Stimulated activated CD8-positive, alpha-beta memory T cell treated with anti-CD3 and anti-CD28 coated beads, Interleukin-7, amount 100 ng/mL, for 4 hours (primary cell): ENCODE data around the gene CMTM8.
A peak's percentile ranks its signal among the peaks of the same experiment; 100 is the strongest.

Experiments
- DNase-seq, 2 donors: peaks; one replicate each; pipeline ENCODE4 v3.0.0-alpha.2; 2020; ENCODE audit warnings: low read depth in 2 of 2

CMTM8 gene

DNA sequence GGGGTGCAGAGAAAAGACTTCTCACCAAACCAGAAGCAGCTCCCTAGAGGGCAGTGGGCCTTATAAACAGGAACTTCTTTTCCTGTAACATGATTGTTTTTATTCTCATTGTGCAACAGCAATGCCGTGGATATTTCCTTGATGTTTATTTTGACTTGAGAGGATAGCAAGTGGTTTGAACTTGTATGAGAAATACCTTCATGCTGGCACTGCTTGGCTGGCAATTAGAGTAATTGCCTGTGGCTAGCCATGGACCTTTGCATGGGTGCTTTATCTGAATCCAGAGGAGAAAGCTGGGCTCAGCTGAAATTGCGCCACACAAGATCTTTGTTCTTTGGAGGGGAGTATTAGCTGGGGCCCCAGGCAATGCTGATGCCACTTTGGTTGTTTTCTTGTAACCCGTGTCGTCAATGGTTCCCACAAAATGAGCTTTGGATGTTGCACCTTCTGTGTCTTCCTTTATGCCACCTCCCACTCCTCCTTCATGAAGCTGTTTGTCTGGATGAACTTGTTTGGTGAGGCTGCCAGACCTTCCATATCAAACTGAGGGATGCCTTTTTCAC lies 37.9 kb downstream of the CMTM8 start:
- DNase-seq = no peak

- DNase-seq = no peak
Measured at GRCh38 chr3:32278714-32279113, 40.2 kb downstream of the CMTM8 start.

DNA sequence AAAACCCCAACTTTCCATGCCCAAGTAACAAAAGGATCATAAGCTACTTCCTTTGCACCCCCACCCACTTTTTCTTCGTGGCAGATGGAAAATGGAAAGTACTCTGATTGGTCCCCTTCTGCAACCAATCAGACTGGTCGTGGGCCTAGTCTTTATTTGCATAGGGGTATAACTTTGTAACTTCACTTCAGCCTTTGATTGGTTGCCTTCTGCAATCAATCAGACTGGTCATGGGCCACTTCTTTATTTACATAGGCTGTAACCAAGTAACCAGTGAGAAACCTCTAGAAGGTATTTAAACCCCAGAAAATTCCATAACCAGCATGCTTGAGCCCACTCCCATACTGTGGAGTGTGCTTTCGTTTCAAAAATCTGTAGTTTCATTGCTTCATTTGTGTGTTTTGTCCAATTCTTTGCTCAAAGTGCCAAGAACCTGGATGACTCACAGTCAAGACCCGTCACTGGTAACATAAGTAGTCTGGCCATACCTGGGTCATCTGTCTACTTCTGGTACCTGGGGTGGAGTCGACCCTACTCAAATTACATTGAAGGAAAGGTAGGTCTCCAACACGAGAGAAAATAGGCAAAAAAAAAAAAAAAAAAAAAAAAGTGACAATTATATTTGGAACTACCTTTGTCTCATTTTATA lies 41.9 kb downstream of the CMTM8 start:
- no peak for DNase-seq

DNA sequence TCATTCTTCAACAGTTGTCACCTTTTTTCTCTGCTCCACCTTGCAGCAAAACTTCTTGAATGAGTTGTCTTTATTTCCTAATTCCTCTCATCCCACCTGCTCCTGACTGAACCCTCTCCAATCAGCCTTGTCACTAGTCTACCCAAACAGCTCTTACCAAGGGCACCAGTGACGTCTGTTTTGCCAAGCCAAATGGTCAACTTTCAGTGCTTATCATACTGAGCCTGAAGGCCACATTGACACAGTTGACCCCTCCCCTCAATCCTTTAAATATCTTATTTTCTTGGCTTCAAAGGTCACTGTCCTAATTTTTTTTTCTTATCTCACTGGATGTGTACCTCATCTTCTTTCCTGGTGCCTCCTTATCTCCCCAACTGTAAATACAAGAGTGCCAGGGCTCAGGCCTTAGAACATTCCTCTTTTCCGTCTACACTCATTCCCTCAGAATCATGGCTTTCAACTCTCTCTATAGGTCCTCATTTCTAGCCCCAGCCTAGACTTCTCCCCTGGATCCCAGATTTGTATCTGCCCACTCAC lies 43.2 kb downstream of the CMTM8 start:
- DNase-seq = no peak

GRCh38 chr3:32282578-32283154 lies 44.2 kb downstream of the CMTM8 start:
- DNase-seq = no peak

DNA sequence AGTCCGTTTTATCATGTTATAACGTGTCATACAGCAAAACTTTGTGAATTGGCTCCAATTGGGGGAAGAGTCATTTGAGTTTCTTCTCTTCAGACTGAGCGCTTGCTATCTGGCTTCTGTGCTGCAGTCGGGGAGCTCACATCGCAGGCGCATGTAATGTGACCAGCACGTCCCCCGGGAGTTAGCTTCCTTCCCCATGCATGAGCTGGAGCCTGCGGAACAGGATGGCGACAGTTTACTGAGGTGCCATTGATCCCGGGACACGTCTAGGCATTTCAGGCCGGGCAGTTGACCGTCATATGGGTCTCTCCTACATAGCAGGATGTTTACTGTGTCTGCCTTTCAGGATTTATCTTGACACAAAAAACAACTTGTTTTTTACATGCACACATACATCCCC lies 44.8 kb downstream of the CMTM8 start:
- DNase-seq = no peak

GRCh38 chr3:32284443-32285212 lies 46.1 kb downstream of the CMTM8 start:
- no peak for DNase-seq

- DNase-seq = no peak
Measured at GRCh38 chr3:32285891-32286290, 47.4 kb downstream of the CMTM8 start.

GRCh38 chr3:32288819-32289218 lies 50.3 kb downstream of the CMTM8 start:
- no peak for DNase-seq

- no peak for DNase-seq
Measured at GRCh38 chr3:32290619-32291018, 52.1 kb downstream of the CMTM8 start.

DNA sequence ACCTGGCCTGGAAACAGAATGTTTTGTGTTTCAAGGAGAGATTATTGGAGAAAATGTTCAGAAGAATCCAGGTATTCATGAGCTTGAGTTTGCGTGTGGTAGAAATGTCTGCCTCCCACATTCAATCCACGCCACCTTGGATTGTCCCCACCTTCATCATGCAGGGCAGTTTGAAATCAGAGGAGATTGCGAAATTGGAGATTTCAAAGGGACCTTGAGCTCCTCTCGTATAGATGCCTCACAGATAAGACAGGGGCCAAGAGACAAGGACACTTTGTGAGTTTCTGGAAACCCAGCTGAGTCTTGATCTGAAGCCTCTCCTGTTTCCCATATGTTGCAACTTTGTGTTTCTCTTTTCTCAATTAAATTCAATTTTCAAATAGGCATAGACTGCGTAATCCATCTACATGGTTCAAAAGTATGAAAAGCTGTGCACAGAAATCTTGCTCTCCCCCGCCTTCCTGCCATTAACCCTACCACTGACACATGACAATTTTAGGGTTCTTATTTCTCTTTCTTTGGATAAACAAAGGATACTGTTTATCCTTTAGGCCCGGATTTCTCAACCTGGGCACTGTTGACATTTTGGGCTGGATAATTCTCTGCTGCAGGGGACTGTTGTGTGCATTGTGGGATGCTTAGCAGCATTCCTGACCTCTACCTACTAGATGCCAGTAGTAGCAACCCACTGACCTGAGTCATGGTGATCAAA lies 53.8 kb downstream of the CMTM8 start:
- DNase-seq = no peak

- DNase-seq = no peak
Measured at GRCh38 chr3:32293903-32294302, 55.4 kb downstream of the CMTM8 start.

- DNase-seq = peak; percentile 28 to 30
Measured at GRCh38 chr3:32296251-32297204, 58.0 kb downstream of the CMTM8 start.

DNA sequence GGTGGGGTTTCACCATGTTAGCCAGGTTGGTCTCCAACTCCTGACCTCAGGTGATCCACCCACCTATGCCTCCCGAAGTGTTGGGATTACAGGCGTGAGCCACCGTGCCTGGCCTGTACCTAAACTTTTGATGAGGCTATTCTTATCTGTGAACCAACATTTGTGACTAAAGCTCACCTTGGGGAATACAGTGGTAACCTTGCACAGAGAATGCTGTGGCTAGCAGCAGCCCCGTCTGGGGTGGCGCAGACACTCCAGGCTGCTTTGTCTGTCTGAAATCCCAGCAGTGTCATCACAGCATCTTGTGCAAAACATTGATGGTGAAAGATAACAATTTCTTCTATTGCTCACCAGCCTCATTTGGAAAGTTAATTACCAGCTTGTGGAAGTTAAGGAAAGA lies 58.9 kb downstream of the CMTM8 start:
- peak in 1 of 2 donors; percentile 17 for DNase-seq

- no peak for DNase-seq
Measured at GRCh38 chr3:32301426-32301825, 62.9 kb downstream of the CMTM8 start.

DNA sequence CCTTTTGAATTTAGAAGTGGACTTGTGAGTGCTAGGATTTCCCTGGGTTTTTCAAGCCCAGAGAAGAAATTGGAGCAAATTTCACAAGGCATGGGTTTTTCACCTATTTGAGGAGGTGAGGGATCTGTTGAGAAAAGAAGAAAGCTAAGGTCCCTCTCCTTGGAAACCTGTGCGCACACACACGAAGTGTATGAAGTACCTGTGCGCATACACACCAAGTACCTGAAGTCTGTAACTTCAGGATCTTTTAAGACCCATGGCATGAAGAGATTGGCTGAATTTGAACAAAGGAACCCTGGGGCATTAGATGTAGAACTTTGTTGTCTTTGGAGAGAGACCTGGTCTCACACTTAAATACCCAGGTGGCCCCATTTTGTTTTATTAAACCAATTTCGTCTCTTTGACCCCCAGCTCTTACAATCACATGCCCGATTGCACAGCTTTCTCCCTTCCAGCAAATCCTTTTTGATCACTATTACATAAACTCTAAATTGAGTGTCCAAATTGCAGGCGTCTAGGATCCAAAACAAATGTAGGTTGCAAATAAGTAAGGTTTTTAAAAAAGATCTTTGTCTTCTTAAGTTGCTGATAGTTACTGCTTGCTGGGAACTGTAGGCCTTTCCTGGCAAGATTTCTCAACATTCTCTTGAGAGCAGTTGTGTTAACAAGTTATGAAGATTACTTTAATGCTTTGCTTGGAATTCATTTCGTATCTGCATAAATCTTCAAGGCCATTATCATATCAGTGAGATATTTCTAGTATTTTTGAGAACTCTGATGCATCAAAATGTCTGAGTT lies 64.3 kb downstream of the CMTM8 start:
- no peak for DNase-seq

GRCh38 chr3:32303399-32303747 lies 64.9 kb downstream of the CMTM8 start:
- no peak for DNase-seq

DNA sequence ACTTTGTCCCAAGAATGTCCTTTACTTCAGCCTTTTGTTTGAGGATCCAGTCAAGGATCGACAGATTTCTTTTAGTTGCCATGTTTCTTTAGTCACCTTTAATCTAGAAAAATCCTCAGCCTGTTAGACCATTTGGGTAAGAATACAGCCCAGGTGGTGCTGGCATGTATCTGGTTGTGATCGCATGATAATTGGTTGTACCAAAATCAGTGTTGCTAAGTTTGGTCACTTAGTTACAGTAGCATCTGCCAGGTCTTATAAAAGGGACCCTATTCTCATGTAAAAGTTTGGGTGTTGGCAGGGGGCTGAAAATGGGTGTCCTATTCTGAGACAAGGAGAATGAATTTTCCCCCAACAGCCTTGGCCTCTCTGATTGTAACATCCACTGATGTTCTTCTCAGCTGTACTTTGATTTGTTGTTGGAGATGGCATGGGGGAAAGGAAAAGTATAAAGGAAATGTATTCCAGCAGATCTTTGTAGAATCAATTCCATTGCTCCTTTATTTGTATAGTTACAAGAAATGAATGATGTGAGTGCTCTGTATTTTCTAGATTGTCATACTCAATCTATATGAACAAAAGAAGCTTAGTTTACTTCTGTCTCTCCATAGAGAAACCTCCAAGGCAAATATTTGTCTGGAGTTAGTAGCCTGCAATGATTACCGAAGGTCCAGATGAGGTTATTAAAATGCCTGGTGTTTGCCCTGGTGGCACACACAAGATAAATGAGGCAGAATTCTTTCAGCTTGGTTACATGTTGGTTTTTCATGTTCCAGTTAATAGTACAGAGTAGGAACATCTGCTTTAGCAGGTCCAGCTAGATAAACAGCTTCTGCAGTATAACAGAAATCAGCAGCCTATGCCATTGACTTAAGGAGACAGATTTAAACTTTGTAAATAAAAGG lies 65.7 kb downstream of the CMTM8 start:
- no peak for DNase-seq

GRCh38 chr3:32305361-32305876 lies 66.9 kb downstream of the CMTM8 start:
- DNase-seq = no peak
